ENCODE data around the gene FASN.

DNA sequence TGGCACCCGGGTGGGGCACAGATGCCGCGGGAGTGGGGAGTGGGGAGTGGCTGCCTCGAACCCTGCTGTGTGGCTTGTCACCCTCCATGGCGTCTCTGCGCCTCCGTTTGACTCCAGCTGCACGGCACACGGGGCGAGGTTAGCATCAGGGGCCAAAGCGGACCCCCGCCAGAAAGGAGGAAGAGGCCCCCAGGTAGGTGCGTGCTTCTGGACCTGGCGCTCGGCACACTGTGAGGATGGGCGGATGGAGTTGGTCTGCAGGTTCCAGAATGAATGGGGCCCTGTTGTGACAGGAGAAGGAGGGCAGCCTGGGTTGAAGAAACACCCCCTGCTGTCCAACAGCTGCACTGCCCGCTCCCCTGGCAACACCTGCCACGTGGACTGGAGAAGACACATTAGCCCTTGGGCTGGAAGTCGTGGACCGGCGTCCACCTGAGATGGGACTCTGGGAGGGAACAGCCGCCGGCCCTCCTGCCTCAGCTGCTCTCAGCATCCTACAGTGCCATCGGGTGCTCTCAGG lies 9.4 kb upstream of the FASN start:
- no peak for TF ChIP-seq TCF7L2 (IDR thresholded peaks at IDR 0.05; ENCODE audit: low read depth, low read length)
- TF ChIP-seq, protein P1, sequence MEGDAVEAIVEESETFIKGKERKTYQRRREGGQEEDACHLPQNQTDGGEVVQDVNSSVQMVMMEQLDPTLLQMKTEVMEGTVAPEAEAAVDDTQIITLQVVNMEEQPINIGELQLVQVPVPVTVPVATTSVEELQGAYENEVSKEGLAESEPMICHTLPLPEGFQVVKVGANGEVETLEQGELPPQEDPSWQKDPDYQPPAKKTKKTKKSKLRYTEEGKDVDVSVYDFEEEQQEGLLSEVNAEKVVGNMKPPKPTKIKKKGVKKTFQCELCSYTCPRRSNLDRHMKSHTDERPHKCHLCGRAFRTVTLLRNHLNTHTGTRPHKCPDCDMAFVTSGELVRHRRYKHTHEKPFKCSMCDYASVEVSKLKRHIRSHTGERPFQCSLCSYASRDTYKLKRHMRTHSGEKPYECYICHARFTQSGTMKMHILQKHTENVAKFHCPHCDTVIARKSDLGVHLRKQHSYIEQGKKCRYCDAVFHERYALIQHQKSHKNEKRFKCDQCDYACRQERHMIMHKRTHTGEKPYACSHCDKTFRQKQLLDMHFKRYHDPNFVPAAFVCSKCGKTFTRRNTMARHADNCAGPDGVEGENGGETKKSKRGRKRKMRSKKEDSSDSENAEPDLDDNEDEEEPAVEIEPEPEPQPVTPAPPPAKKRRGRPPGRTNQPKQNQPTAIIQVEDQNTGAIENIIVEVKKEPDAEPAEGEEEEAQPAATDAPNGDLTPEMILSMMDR (IDR thresholded peaks at IDR 0.05), result no peak
- TF ChIP-seq, protein P2, sequence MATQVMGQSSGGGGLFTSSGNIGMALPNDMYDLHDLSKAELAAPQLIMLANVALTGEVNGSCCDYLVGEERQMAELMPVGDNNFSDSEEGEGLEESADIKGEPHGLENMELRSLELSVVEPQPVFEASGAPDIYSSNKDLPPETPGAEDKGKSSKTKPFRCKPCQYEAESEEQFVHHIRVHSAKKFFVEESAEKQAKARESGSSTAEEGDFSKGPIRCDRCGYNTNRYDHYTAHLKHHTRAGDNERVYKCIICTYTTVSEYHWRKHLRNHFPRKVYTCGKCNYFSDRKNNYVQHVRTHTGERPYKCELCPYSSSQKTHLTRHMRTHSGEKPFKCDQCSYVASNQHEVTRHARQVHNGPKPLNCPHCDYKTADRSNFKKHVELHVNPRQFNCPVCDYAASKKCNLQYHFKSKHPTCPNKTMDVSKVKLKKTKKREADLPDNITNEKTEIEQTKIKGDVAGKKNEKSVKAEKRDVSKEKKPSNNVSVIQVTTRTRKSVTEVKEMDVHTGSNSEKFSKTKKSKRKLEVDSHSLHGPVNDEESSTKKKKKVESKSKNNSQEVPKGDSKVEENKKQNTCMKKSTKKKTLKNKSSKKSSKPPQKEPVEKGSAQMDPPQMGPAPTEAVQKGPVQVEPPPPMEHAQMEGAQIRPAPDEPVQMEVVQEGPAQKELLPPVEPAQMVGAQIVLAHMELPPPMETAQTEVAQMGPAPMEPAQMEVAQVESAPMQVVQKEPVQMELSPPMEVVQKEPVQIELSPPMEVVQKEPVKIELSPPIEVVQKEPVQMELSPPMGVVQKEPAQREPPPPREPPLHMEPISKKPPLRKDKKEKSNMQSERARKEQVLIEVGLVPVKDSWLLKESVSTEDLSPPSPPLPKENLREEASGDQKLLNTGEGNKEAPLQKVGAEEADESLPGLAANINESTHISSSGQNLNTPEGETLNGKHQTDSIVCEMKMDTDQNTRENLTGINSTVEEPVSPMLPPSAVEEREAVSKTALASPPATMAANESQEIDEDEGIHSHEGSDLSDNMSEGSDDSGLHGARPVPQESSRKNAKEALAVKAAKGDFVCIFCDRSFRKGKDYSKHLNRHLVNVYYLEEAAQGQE (IDR thresholded peaks at IDR 0.05; ENCODE audit: insufficient read depth in 1 of 2, low read depth in 2 of 2, low read length in 1 of 2), result no peak

Data from Panc1 (cell line).